ENCODE results near the gene ANKRD52. TPM values are rescaled to one million over a fixed set of nuclear protein-coding genes. Genes with fewer than 3 reads are reported as not detected.
A peak's percentile ranks its signal among the peaks of the same experiment; 100 is the strongest.

Gene ANKRD52
- total RNA-seq, 1 donor from 2014 or later = 67.7 TPM

DNA sequence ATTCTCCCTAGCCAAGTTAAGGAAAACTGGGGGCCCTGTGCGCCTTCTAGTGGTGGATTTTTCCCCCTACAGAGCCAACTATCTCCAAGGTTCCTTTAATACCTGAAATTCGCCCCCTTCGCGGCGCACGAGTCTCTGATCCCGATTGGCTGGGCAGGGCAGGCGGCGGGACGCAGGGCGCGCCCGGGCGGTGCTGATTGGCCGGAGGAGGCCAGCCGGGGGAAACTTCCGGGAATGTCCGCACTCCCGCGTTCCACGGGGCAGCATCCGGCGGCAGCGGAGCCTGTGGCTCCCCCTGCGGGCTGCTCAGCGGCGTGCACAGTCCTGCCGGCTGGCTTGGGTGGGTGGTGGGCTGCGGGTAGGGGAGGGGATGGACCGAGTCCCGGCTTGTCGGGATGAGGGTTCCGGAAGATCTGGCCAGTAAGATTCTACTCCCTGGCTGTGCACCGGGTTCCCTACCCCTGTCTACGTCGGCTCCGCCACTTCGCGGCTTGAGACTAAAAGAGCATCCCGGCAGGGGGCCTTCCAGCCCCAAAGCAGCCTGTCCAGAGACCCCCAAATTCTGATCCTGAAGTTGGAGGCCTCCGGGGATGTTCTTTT, 34.0 kb downstream of the ANKRD52 start, which contains the start of gene NABP2:
Gene NABP2, plus strand, starts transcription at position 241 of the 600 bp plus-strand sequence. CDS start 515 bp downstream, outside the sequence.
- peak; percentile 92 for TF ChIP-seq CTCF (IDR thresholded peaks at IDR 0.05)
- H3K9me3 Mint-ChIP-seq (ENCODE audit: unreplicated experiment) = no peaks in the 10 kb centered on the region
- H3K36me3 Mint-ChIP-seq (ENCODE audit: unreplicated experiment) = peaks cover 4% of the 10 kb centered on the region
- H3K27ac Mint-ChIP-seq (ENCODE audit: unreplicated experiment) = peak within 1 kb of the TSS; percentile 99
- peak; percentile 99 for DNase-seq (ENCODE audit: extremely low spot score, unreplicated experiment)
- peak within 1 kb of the TSS; percentile 83 for H3K4me3 Mint-ChIP-seq (ENCODE audit: unreplicated experiment)
- H3K27me3 Mint-ChIP-seq (ENCODE audit: unreplicated experiment) = no peaks in the 10 kb centered on the region
- H3K4me1 Mint-ChIP-seq (ENCODE audit: unreplicated experiment) = peaks cover 38% of the 10 kb centered on the region

- peak overlapping the region; percentile 99 for H3K27ac Mint-ChIP-seq (ENCODE audit: unreplicated experiment)
- H3K27me3 Mint-ChIP-seq (ENCODE audit: unreplicated experiment) = no peaks in the 10 kb centered on the region
- no peak for DNase-seq (ENCODE audit: extremely low spot score, unreplicated experiment)
- TF ChIP-seq CTCF (IDR thresholded peaks at IDR 0.05) = no peak
- peak overlapping the region; percentile 83 for H3K4me3 Mint-ChIP-seq (ENCODE audit: unreplicated experiment)
- H3K4me1 Mint-ChIP-seq (ENCODE audit: unreplicated experiment) = peaks cover 38% of the 10 kb centered on the region
- no peaks in the 10 kb centered on the region for H3K9me3 Mint-ChIP-seq (ENCODE audit: unreplicated experiment)
- peaks cover 4% of the 10 kb centered on the region for H3K36me3 Mint-ChIP-seq (ENCODE audit: unreplicated experiment)
Observed at GRCh38 chr12:56223571-56224101, 34.5 kb downstream of the ANKRD52 start.

- H3K4me1 Mint-ChIP-seq (ENCODE audit: unreplicated experiment) = peaks cover 38% of the 10 kb centered on the region
- DNase-seq (ENCODE audit: extremely low spot score, unreplicated experiment) = no peak
Observed at GRCh38 chr12:56222531-56222895, 35.7 kb downstream of the ANKRD52 start.

DNA sequence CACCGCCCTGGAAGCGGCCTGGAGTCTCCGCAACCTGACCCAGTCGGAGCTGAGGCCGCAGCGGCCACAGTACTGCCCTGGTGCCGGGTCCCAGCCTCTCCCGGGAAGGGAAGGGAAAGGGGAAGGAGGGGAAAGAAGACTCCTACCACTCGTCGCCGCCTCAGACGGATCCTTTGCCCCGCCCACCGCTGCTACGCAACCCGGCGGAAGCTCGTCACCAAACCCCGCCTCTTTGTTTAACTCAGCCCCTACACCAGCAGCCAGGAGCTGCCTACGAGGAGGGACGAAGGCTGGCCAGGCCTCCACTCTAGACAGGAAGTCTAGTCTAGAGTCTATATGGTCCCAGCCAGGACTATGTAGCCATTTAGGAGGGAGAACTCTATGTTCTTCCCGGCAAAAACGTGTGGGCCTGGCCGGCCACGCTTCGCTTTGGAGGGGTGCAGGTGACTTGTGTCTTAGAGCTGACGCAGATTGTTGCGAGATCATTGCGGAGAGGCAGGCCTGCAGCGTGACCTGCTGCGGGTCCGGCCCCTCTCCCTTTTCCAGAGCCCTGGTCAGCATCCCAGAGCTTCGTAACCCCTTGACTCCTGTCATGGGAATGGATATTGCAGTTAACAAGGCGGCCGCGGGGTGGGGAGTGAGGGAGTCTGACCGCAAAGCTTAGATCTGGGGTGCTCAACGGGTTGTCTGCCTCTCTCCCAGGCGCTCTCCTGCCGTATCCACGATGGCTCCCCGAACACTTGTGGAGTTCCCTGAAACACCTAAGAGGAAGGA, 36.2 kb downstream of the ANKRD52 start, which contains the start of gene RNF41:
Gene RNF41, minus strand, starts transcription at position 166 of the 774 bp plus-strand sequence. CDS start 7,875 bp downstream, outside the sequence.
- Mint-ChIP-seq H3K27me3 (ENCODE audit: unreplicated experiment) (no peaks in the 10 kb centered on the region), H3K36me3 (ENCODE audit: unreplicated experiment) (peaks cover 2% of the 10 kb centered on the region), H3K4me3 (ENCODE audit: unreplicated experiment) (peak within 1 kb of the TSS; percentile 99), H3K27ac (ENCODE audit: unreplicated experiment) (peak within 1 kb of the TSS; percentile 99), H3K4me1 (ENCODE audit: unreplicated experiment) (peaks cover 38% of the 10 kb centered on the region), H3K9me3 (ENCODE audit: unreplicated experiment) (no peaks in the 10 kb centered on the region)
- TF ChIP-seq CTCF (IDR thresholded peaks at IDR 0.05) = no peak
- DNase-seq (ENCODE audit: extremely low spot score, unreplicated experiment) = peak; percentile 99

More at GRCh38 chr12:56222531-56222895, 35.7 kb downstream of the ANKRD52 start:
- Mint-ChIP-seq H3K36me3 (ENCODE audit: unreplicated experiment) (peaks cover 4% of the 10 kb centered on the region), H3K27me3 (ENCODE audit: unreplicated experiment) (no peaks in the 10 kb centered on the region), H3K9me3 (ENCODE audit: unreplicated experiment) (no peaks in the 10 kb centered on the region), H3K27ac (ENCODE audit: unreplicated experiment) (peak overlapping the region; percentile 99), H3K4me3 (ENCODE audit: unreplicated experiment) (peak overlapping the region; percentile 99)
- TF ChIP-seq CTCF (IDR thresholded peaks at IDR 0.05) = no peak

Data from osteocyte (in vitro differentiated cells).